ENCODE measurements around the gene ENPP5.
"Not testable (repeated sequence)": the region's sequence is repeated elsewhere in the genome, so short reads cannot be mapped to it uniquely, and the experiment has no call there.

Gene ENPP5

GRCh38 chr6:46159229-46159628 is 11.6 kb downstream of the ENPP5 start:
- no peak for DNase-seq (ENCODE audit: low read depth)
- no peak for TF ChIP-seq CTCF (IDR thresholded peaks at IDR 0.05; ENCODE audit: control insufficient read depth, insufficient read depth, low read depth, low read length, missing control alignments)
- no peak overlapping the region for H3K4me3 ChIP-seq (ENCODE audit: control insufficient read depth, low read depth, low read length)

- no peak overlapping the region for H3K4me3 ChIP-seq (ENCODE audit: control insufficient read depth, low read depth, low read length)
- TF ChIP-seq CTCF (IDR thresholded peaks at IDR 0.05; ENCODE audit: control insufficient read depth, insufficient read depth, low read depth, low read length, missing control alignments), result no peak
Observed at GRCh38 chr6:46156701-46157100, 14.1 kb downstream of the ENPP5 start.

GRCh38 chr6:46149066-46149465 is 21.7 kb downstream of the ENPP5 start:
- not testable (repeated sequence) for H3K4me3 ChIP-seq (ENCODE audit: control insufficient read depth, low read depth, low read length); DNase-seq (ENCODE audit: low read depth)

More at GRCh38 chr6:46156701-46157100, 14.1 kb downstream of the ENPP5 start:
- DNase-seq (ENCODE audit: low read depth), result no peak

- no peak for DNase-seq (ENCODE audit: low read depth)
- no peak overlapping the region for H3K4me3 ChIP-seq (ENCODE audit: control insufficient read depth, low read depth, low read length)
- no peak for TF ChIP-seq CTCF (IDR thresholded peaks at IDR 0.05; ENCODE audit: control insufficient read depth, insufficient read depth, low read depth, low read length, missing control alignments)
Observed at GRCh38 chr6:46144270-46144669, 26.5 kb downstream of the ENPP5 start.

GRCh38 chr6:46138281-46138680 is 32.5 kb downstream of the ENPP5 start:
- H3K4me3 ChIP-seq (ENCODE audit: control insufficient read depth, low read depth, low read length), result no peak overlapping the region
- no peak for DNase-seq (ENCODE audit: low read depth)
- TF ChIP-seq CTCF (IDR thresholded peaks at IDR 0.05; ENCODE audit: control insufficient read depth, insufficient read depth, low read depth, low read length, missing control alignments), result no peak

- DNase-seq (ENCODE audit: low read depth), result no peak
- H3K4me3 ChIP-seq (ENCODE audit: control insufficient read depth, low read depth, low read length), result no peak overlapping the region
- no peak for TF ChIP-seq CTCF (IDR thresholded peaks at IDR 0.05; ENCODE audit: control insufficient read depth, insufficient read depth, low read depth, low read length, missing control alignments)
Observed at GRCh38 chr6:46137387-46137786, 33.4 kb downstream of the ENPP5 start.

GRCh38 chr6:46136831-46137230 is 33.9 kb downstream of the ENPP5 start:
- TF ChIP-seq CTCF (IDR thresholded peaks at IDR 0.05; ENCODE audit: control insufficient read depth, insufficient read depth, low read depth, low read length, missing control alignments), result no peak
- DNase-seq (ENCODE audit: low read depth), result no peak
- H3K4me3 ChIP-seq (ENCODE audit: control insufficient read depth, low read depth, low read length), result no peak overlapping the region

All from AG09309 (cell line).